Stomach (tissue), 4 donors: ENCODE measurements around the gene PIP4K2B.

ENCODE experiments used
- EP300 ChIP-seq: sonication (generic); formaldehyde crosslinking; IDR thresholded peaks from one replicate; pipeline ENCODE4 v1.6.1; 2017; ENCODE audit warnings: antibody characterized with exemption
- TF ChIP-seq, protein P1 (sequence below), 7 experiments: fragments of 450-650 bp in 4 of 7; fragments of 200-600 bp in 3 of 7; sonication (generic) in 3 of 7; IDR thresholded peaks; one replicate each; pipeline ENCODE4 v1.5.1; 2016 to 2019; ENCODE audit warnings: antibody characterized with exemption in 7 of 7, control low read depth in 2 of 7, mild to moderate bottlenecking in 1 of 7

DNA sequence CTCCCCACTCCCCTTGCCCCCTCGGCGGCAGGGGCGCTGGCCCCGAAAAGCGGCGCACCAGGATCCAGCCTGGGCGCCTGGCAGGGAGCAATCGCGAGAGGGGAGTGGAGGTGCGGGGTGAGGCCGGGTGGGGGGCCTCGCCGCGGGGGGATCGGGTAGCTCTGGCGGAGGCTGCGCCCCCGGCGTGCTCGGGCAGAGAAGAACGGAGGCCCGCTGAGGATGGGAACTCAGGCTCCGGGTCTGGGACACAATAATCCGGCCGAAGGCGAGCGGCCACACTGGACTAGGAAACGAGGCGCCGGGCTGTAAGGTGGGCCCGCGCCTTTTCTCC is 50.5 kb downstream of the PIP4K2B start:
- TF ChIP-seq, protein P1, sequence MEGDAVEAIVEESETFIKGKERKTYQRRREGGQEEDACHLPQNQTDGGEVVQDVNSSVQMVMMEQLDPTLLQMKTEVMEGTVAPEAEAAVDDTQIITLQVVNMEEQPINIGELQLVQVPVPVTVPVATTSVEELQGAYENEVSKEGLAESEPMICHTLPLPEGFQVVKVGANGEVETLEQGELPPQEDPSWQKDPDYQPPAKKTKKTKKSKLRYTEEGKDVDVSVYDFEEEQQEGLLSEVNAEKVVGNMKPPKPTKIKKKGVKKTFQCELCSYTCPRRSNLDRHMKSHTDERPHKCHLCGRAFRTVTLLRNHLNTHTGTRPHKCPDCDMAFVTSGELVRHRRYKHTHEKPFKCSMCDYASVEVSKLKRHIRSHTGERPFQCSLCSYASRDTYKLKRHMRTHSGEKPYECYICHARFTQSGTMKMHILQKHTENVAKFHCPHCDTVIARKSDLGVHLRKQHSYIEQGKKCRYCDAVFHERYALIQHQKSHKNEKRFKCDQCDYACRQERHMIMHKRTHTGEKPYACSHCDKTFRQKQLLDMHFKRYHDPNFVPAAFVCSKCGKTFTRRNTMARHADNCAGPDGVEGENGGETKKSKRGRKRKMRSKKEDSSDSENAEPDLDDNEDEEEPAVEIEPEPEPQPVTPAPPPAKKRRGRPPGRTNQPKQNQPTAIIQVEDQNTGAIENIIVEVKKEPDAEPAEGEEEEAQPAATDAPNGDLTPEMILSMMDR (IDR thresholded peaks at IDR 0.05): no peak
- no peak for TF ChIP-seq EP300
